Heart left ventricle (tissue), 16 donors: ENCODE data around the gene SLC7A1. TPM values are rescaled to one million over a fixed set of nuclear protein-coding genes. Genes with fewer than 3 reads are reported as not detected.

ENCODE experiments used
- ATAC-seq, 4 donors: fragments of 200-7000 bp; cut with Tn5 transposase; one replicate each; pipeline ENCODE4 v1.9.1; 2020 to 2022; ENCODE audit warnings: moderate library complexity in 4 of 4, mild to moderate bottlenecking in 3 of 4, moderate number of reproducible peaks in 1 of 4
- DNase-seq, 5 donors: peaks; one replicate each; pipeline ENCODE4 v3.0.0-alpha.2; 2020
- H3K27ac ChIP-seq, 12 donors: fragments of 200-600 bp; sonication (generic) in 4 of 12; one replicate each; pipeline versions ENCODE4 v1.5.0 to v1.8.0; 2016 to 2022; ENCODE audit warnings: mild to moderate bottlenecking in 2 of 12
- H3K27me3 ChIP-seq, 9 donors: fragments of 200-600 bp; sonication (generic) in 2 of 9; one replicate each; pipeline versions ENCODE4 v1.5.1 to v1.8.0; 2016 to 2022; ENCODE audit warnings: mild to moderate bottlenecking in 3 of 9
- H3K36me3 ChIP-seq, 9 donors: fragments of 200-600 bp; sonication (generic) in 2 of 9; one replicate each; pipeline versions ENCODE4 v1.5.0 to v1.8.0; 2018 to 2022; ENCODE audit warnings: mild to moderate bottlenecking in 2 of 9
- H3K4me1 ChIP-seq, 12 donors: fragments of 200-600 bp; sonication (generic) in 4 of 12; one replicate each; pipeline versions ENCODE4 v1.5.0 to v1.8.0; 2016 to 2022; ENCODE audit warnings: mild to moderate bottlenecking in 3 of 12
- H3K4me3 ChIP-seq, 12 donors: fragments of 200-600 bp; sonication (generic) in 4 of 12; one replicate each; pipeline versions ENCODE4 v1.5.0 to v1.8.0; 2017 to 2022; ENCODE audit warnings: mild to moderate bottlenecking in 9 of 12, moderate library complexity in 4 of 12
- H3K9me3 ChIP-seq, 12 donors: fragments of 200-600 bp; sonication (generic) in 4 of 12; one replicate each; pipeline versions ENCODE4 v1.5.0 to v1.8.0; 2016 to 2022; ENCODE audit warnings: mild to moderate bottlenecking in 1 of 12
- POLR2A ChIP-seq, 2 donors: fragments of 450-650 bp; IDR thresholded peaks; one replicate each; pipeline ENCODE4 v1.6.1; 2017; ENCODE audit warnings: antibody characterized with exemption in 2 of 2, mild to moderate bottlenecking in 2 of 2, moderate library complexity in 2 of 2
- WGBS, 4 donors: extraction: QIAGEN DNeasy Blood & Tissue Kit in 2 of 4; methylation state at CpG; one replicate each; pipeline versions ENCODE4 v1.1.5 to v1.1.7; 2013 to 2018; 5-methylcytosine and 5-hydroxymethylcytosine counted together
- intact Hi-C, 10 donors: fragments of 100-400 bp; cut with DNase I; formaldehyde crosslinking; loops; one replicate each; pipeline versions ENCODE4 v1.11.1 to v1.14.2; 2022
- polyA plus RNA-seq, 2 donors: library from polyadenylated mRNA; stranded (reverse); fragments of 200-250 nt; gene quantifications; one replicate each; pipeline ENCODE4 v1.2.3, GENCODE V29; 2013
- total RNA-seq, 9 donors: library from RNA; depleted of rRNA in 2 of 9; stranded (reverse); fragments of >200 nt in 2 of 9; fragmentation: NEBNext Ultra II Directional in 3 of 9; extraction: Animal tissue kit (Norgen Biotek cat#: 25700) in 3 of 9; gene quantifications; one replicate each; pipeline versions ENCODE4 v1.1.0 to v1.2.4, GENCODE V29; 2016 to 2023
- TF ChIP-seq, protein P1 (sequence below), 12 donors: fragments of 200-600 bp; sonication (generic) in 4 of 12; IDR thresholded peaks; one replicate each; pipeline versions ENCODE4 v1.5.0 to v1.8.0; 2018 to 2022; ENCODE audit warnings: antibody characterized with exemption in 12 of 12, mild to moderate bottlenecking in 5 of 12
- donor health status: ischemic (EF 13 %, LVEDD 7.1; RV severe dilation, severe dysfunction).
- donor health status: healthy with polysubstance abuse.
- donor health status: DM: no; HTN: yes; CAD: no.
- donor health status: DM: no; HTN: no; CAD: no.
- donor health status: ischemic (EF 25% LVEDD 6.9; RV normal size, moderate dysfunction).
- donor health status: ischemic (EF 25% LVEDD 5.7; RV mildly dilated, moderate dysfunction).
- donor health status: healthy.
- donor health status: DM: yes; HTN: yes; CAD: no.
- donor health status: ischemic (EF 35%, LVEDD 5.7; RV mildly dilated, moderate dysfunction).
- donor health status: nonischemic (EF 11% LVEDD 7.7; RV severe dilation, severe dysfunction).
- donor health status: DM: yes; HTN: yes; CAD: no.
- donor health status: PGD.
- donor health status: ischemic (EF 29% LVEDD 5.4; RV normal size, mild dysfunction).
- donor health status: nonischemic (EF 23%, LVEDD 6.1; RV moderate dilation, normal function).

SLC7A1 gene
- total and polyA plus RNA-seq, 11 donors, result 3.5 to 66.7 (median 14.3) TPM

DNA sequence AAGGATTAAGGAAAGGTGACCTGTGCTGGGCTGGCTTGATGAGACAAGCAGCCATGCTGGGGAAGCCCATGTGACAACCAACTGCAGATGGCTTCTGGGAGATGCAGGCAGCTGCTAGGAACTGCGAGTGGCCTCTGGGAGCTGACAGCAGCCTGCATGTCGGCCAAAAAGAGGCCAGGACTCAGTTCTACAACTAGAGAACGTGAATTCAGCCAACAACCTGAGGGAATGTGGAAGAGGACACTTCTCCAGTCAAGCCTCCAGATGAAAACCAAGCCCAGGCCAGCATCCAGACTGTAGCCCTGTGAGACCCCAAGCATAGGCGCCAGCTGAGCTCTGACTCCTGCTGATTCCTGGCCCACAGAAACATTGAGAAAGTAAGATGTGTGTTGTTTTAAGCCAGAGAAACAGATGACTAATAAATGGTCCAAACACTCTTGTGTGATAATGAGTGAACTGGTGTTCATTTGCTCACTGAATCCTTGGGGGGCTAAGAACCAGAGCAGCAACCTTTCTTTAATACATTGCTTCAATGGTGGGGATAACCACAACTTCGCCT, 45.0 kb downstream of the SLC7A1 start:
- ATAC-seq, result no peak
- Histone ChIP-seq H3K4me1 (peaks cover 0 to 9% (median 0%) of the 10 kb centered on the region in 12 donors), H3K27me3 (no peaks in the 10 kb centered on the region), H3K9me3 (no peaks in the 10 kb centered on the region), H3K27ac (no peak overlapping the region), H3K4me3 (no peak overlapping the region), H3K36me3 (peaks cover 0 to 24% (median 0%) of the 10 kb centered on the region in 9 donors)
- 87 to 94% (median 90%) methylated on average over 5 of the region's 5 CpGs for WGBS, 4 donors
- intact Hi-C loops, result no loop called here
- no peak for TF ChIP-seq POLR2A (IDR thresholded peaks at IDR 0.05)
- TF ChIP-seq, protein P1, sequence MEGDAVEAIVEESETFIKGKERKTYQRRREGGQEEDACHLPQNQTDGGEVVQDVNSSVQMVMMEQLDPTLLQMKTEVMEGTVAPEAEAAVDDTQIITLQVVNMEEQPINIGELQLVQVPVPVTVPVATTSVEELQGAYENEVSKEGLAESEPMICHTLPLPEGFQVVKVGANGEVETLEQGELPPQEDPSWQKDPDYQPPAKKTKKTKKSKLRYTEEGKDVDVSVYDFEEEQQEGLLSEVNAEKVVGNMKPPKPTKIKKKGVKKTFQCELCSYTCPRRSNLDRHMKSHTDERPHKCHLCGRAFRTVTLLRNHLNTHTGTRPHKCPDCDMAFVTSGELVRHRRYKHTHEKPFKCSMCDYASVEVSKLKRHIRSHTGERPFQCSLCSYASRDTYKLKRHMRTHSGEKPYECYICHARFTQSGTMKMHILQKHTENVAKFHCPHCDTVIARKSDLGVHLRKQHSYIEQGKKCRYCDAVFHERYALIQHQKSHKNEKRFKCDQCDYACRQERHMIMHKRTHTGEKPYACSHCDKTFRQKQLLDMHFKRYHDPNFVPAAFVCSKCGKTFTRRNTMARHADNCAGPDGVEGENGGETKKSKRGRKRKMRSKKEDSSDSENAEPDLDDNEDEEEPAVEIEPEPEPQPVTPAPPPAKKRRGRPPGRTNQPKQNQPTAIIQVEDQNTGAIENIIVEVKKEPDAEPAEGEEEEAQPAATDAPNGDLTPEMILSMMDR (IDR thresholded peaks at IDR 0.05), result no peak
- DNase-seq, result no peak

DNA sequence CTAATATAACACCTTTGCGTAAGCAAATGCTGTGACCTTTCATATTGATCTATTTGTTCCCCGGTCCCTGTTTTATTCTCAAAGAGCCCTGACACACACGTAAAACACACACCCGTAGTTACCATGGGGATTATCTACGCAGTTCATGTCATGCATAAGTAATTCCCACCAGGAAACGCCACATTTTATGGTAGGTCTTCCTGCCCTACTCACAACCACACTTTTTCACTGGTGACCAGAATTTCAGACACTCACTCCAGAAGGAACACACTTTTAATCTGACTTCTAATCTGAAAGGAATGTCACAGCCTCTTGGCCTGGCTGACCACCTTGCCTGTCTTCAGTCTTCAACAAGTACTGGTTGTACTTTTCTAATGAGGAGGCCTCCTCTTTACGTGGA, 46.8 kb downstream of the SLC7A1 start:
- peaks cover 0 to 9% (median 0%) of the 10 kb centered on the region in 12 donors for H3K4me1 ChIP-seq
- no peak for TF ChIP-seq POLR2A (IDR thresholded peaks at IDR 0.05)
- TF ChIP-seq, protein P1 (IDR thresholded peaks at IDR 0.05), result no peak
- H3K27ac ChIP-seq, result no peak overlapping the region
- no peaks in the 10 kb centered on the region for H3K27me3 ChIP-seq
- no peak for DNase-seq
- H3K4me3 ChIP-seq, result no peak overlapping the region
- no peak for ATAC-seq
- whole genome bisulfite sequencing, 4 donors, result 74 to 90% (median 79%) methylated on average over 7 of the region's 7 CpGs
- no peaks in the 10 kb centered on the region for H3K9me3 ChIP-seq
- intact Hi-C loops, result no loop called here
- peaks cover 0 to 24% (median 0%) of the 10 kb centered on the region in 9 donors for H3K36me3 ChIP-seq

DNA sequence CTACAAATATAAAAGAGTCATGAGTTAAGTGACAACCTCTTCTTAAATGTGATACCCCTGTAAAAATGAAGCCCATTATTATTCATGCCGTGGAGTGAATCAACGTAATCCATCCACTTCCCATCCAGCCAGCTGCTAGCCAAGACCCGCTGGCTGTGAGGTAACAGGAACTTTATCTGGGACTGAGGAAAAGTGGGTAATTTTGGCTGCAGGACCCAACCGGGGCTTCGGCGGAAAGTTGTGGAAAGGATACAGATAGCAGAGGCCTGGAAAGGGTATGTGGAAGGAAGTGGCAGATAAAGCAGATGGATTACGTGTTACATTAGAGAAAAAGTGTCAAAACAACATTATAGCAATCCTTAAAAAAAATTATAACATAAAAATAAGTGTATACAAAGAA, 48.3 kb downstream of the SLC7A1 start:
- no peaks in the 10 kb centered on the region for H3K9me3 ChIP-seq
- intact Hi-C loops, result no loop called here
- H3K27ac ChIP-seq, result peak overlapping the region in 3 of 12 donors; percentile 14 to 29 (median 29)
- DNase-seq (no peak), ATAC-seq (peak in 1 of 4 donors; percentile 74)
- peaks cover 0 to 9% (median 0%) of the 10 kb centered on the region in 12 donors for H3K4me1 ChIP-seq
- H3K27me3 ChIP-seq, result no peaks in the 10 kb centered on the region
- TF ChIP-seq POLR2A (IDR thresholded peaks at IDR 0.05), result no peak
- TF ChIP-seq, protein P1 (IDR thresholded peaks at IDR 0.05), result no peak
- peaks cover 0 to 12% (median 0%) of the 10 kb centered on the region in 9 donors for H3K36me3 ChIP-seq
- WGBS, 4 donors, result 31 to 40% (median 37%) methylated on average over 7 of the region's 7 CpGs
- no peak overlapping the region for H3K4me3 ChIP-seq

DNA sequence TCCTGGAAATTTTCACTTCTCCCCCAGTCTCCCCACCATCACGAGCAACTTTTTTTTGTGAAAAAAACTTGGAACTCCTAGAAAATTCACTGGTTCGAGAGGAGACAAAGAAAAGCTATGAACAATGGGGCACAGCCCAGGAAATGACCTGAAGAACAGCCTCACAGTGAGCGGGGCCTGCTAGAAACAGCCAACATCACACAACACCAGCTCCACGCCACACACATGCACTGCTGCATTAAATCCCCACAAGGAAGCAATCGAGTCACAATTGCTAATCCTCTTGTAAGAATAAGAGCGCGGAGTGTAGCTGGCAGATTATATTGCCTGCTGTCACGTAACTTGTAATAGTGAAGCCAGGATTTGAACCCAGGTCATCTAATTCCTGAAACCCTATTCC, 48.8 kb downstream of the SLC7A1 start:
- H3K36me3 ChIP-seq, result peaks cover 0 to 11% (median 0%) of the 10 kb centered on the region in 9 donors
- peak overlapping the region in 3 of 12 donors; percentile 14 to 29 (median 29) for H3K27ac ChIP-seq
- no peak overlapping the region for H3K4me3 ChIP-seq
- DNase-seq (no peak), ATAC-seq (peak in 1 of 4 donors; percentile 60)
- peaks cover 0 to 9% (median 0%) of the 10 kb centered on the region in 12 donors for H3K4me1 ChIP-seq
- H3K27me3 ChIP-seq, result no peaks in the 10 kb centered on the region
- WGBS, 4 donors, result 75 to 88% (median 76%) methylated on average over 8 of the region's 8 CpGs
- intact Hi-C loops, result no loop called here
- TF ChIP-seq, protein P1 (IDR thresholded peaks at IDR 0.05), result no peak
- no peak for TF ChIP-seq POLR2A (IDR thresholded peaks at IDR 0.05)
- H3K9me3 ChIP-seq, result no peaks in the 10 kb centered on the region
